Tibial nerve (tissue), 4 donors: ENCODE data around the gene TTC21A. TPM values are rescaled to one million over a fixed set of nuclear protein-coding genes. Genes with fewer than 3 reads are reported as not detected.

Source experiments
- DNase-seq, 2 donors: peaks; one replicate each; pipeline ENCODE4 v3.0.0-alpha.2; 2019; ENCODE audit warnings: low spot score in 2 of 2
- H3K27ac ChIP-seq, 4 donors: fragments of 200-600 bp; sonication (generic) in 3 of 4; one replicate each; pipeline ENCODE4 v1.5.1; 2017 to 2019; ENCODE audit warnings: mild to moderate bottlenecking in 1 of 4
- H3K27me3 ChIP-seq, 2 donors: fragments of 200-600 bp; sonication (generic) in 1 of 2; one replicate each; pipeline versions ENCODE4 v1.5.1 to v1.6.0; 2017 to 2019
- H3K36me3 ChIP-seq, 3 donors: fragments of 200-600 bp; sonication (generic); one replicate each; pipeline ENCODE4 v1.5.1; 2018 to 2019
- H3K4me1 ChIP-seq, 4 donors: fragments of 200-600 bp; sonication (generic) in 3 of 4; one replicate each; pipeline ENCODE4 v1.5.1; 2017 to 2019
- H3K4me3 ChIP-seq, 4 donors: fragments of 200-600 bp; sonication (generic) in 3 of 4; one replicate each; pipeline ENCODE4 v1.5.1; 2017 to 2019; ENCODE audit warnings: mild to moderate bottlenecking in 1 of 4, moderate library complexity in 1 of 4
- H3K9me3 ChIP-seq, 4 donors: fragments of 200-600 bp; sonication (generic) in 3 of 4; one replicate each; pipeline ENCODE4 v1.5.1; 2017 to 2019
- CTCF ChIP-seq, 5 experiments: fragments of 200-600 bp in 3 of 5; fragments of 450-650 bp in 2 of 5; sonication (generic) in 3 of 5; IDR thresholded peaks; one replicate each; pipeline ENCODE4 v1.5.1; 2016 to 2019; ENCODE audit warnings: antibody characterized with exemption in 5 of 5, mild to moderate bottlenecking in 3 of 5, moderate library complexity in 2 of 5
- EP300 ChIP-seq, 2 donors: sonication (generic); formaldehyde crosslinking; IDR thresholded peaks; one replicate each; pipeline ENCODE4 v1.6.1; 2017; ENCODE audit warnings: antibody characterized with exemption in 2 of 2, mild to moderate bottlenecking in 1 of 2
- POLR2A ChIP-seq, 2 donors: fragments of 450-650 bp; IDR thresholded peaks; one replicate each; pipeline ENCODE4 v1.6.1; 2017; ENCODE audit warnings: antibody characterized with exemption in 2 of 2, mild to moderate bottlenecking in 2 of 2, moderate library complexity in 2 of 2
- WGBS, 2 donors: methylation state at CpG; one replicate each; pipeline ENCODE4 v1.1.5; 2018; 5-methylcytosine and 5-hydroxymethylcytosine counted together
- total RNA-seq, 4 donors: library from RNA; depleted of rRNA; stranded (reverse); fragments of >200 nt; gene quantifications; one replicate each; pipeline ENCODE4 v1.1.0, GENCODE V29; 2016

The TTC21A gene
- total RNA-seq, 4 donors from 2014 or later = 11.5 to 21.6 (median 12.8) TPM

GRCh38 chr3:39097716-39098472, 9.6 kb upstream of the TTC21A start:
- 65 to 76% methylated on average over 7 to 8 of the region's 8 CpGs for WGBS, 2 donors
- H3K4me1 ChIP-seq = peaks cover 0 to 36% (median 2%) of the 10 kb centered on the region in 4 donors
- H3K36me3 ChIP-seq = peaks cover 0 to 92% (median 0%) of the 10 kb centered on the region in 3 donors
- H3K27ac ChIP-seq = peak overlapping the region in 2 of 4 donors; percentile 32 to 62
- no peak for TF ChIP-seq CTCF (IDR thresholded peaks at IDR 0.05)
- no peak for TF ChIP-seq EP300 (IDR thresholded peaks at IDR 0.05)
- TF ChIP-seq POLR2A (IDR thresholded peaks at IDR 0.05) = no peak
- H3K27me3 ChIP-seq = no peaks in the 10 kb centered on the region
- H3K4me3 ChIP-seq = no peak overlapping the region
- DNase-seq = no peak
- H3K9me3 ChIP-seq = no peaks in the 10 kb centered on the region

DNA sequence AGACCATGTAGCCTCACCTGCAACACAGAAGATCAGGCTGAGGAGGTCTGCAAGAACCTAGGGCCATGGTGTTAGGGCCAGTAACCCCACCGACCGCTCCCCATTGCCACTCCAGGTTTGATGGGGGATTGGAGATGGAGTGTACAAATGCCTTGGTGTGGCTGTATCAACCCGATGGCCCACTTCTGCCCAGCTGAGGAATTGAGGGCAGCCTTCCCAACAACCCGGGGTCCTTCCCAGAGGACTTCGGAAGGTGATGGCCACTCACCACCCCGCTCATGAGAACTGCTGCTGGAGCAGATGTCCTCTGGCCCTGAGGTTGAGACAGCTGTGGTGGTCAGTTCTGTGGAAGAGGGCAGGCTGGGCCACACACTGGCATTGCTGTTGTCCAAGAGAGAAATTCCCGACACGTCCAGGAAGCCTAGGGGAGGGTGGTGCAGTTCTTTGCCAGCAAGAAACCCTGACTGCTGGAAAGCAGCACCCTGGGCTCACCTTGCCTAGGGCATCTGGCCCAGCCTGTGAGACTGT, 8.9 kb upstream of the TTC21A start:
- no peak for TF ChIP-seq POLR2A (IDR thresholded peaks at IDR 0.05)
- TF ChIP-seq EP300 (IDR thresholded peaks at IDR 0.05) = no peak
- no peak for TF ChIP-seq CTCF (IDR thresholded peaks at IDR 0.05)
- 82 to 91% methylated on average over 6 to 8 of the region's 8 CpGs for WGBS, 2 donors
- H3K36me3 ChIP-seq = peaks cover 0 to 86% (median 0%) of the 10 kb centered on the region in 3 donors
- no peaks in the 10 kb centered on the region for H3K27me3 ChIP-seq
- no peak overlapping the region for H3K27ac ChIP-seq
- H3K4me3 ChIP-seq = no peak overlapping the region
- H3K9me3 ChIP-seq = no peaks in the 10 kb centered on the region
- H3K4me1 ChIP-seq = peaks cover 0 to 42% (median 5%) of the 10 kb centered on the region in 4 donors
- DNase-seq = no peak

GRCh38 chr3:39099242-39099641, 8.2 kb upstream of the TTC21A start:
- Histone ChIP-seq H3K4me3 (no peak overlapping the region), H3K27me3 (no peaks in the 10 kb centered on the region), H3K27ac (no peak overlapping the region), H3K9me3 (no peaks in the 10 kb centered on the region), H3K36me3 (peaks cover 0 to 78% (median 0%) of the 10 kb centered on the region in 3 donors), H3K4me1 (peaks cover 0 to 49% (median 10%) of the 10 kb centered on the region in 4 donors)
- 80 to 88% methylated on average over 1 of the region's 1 CpG for WGBS, 2 donors
- TF ChIP-seq EP300 (IDR thresholded peaks at IDR 0.05) (no peak), POLR2A (IDR thresholded peaks at IDR 0.05) (no peak), CTCF (IDR thresholded peaks at IDR 0.05) (no peak)
- DNase-seq = no peak

- peaks cover 0 to 56% (median 16%) of the 10 kb centered on the region in 4 donors for H3K4me1 ChIP-seq
- no peak overlapping the region for H3K4me3 ChIP-seq
- H3K9me3 ChIP-seq = no peaks in the 10 kb centered on the region
- H3K36me3 ChIP-seq = peaks cover 0 to 72% (median 0%) of the 10 kb centered on the region in 3 donors
- TF ChIP-seq CTCF (IDR thresholded peaks at IDR 0.05) (no peak), EP300 (IDR thresholded peaks at IDR 0.05) (no peak), POLR2A (IDR thresholded peaks at IDR 0.05) (no peak)
- no peaks in the 10 kb centered on the region for H3K27me3 ChIP-seq
- 100% methylated on average over 2 of the region's 2 CpGs for WGBS, 2 donors
- H3K27ac ChIP-seq = no peak overlapping the region
- DNase-seq = no peak
Observed at GRCh38 chr3:39099738-39100499, 7.6 kb upstream of the TTC21A start.
